Stimulated activated CD8-positive, alpha-beta memory T cell treated with anti-CD3 and anti-CD28 coated beads, Interleukin-7, amount 100 ng/mL, for 4 hours (primary cell): ENCODE measurements around the gene TRIAP1.

ENCODE experiments used
- DNase-seq, 2 donors: peaks; one replicate each; pipeline ENCODE4 v3.0.0-alpha.2; 2020; ENCODE audit warnings: low read depth in 2 of 2

Gene TRIAP1

GRCh38 chr12:120429368-120429767, 16.8 kb downstream of the TRIAP1 start:
- DNase-seq: no peak

GRCh38 chr12:120428597-120429229, 17.5 kb downstream of the TRIAP1 start:
- DNase-seq: no peak

- no peak for DNase-seq
These were observed 20.4 kb downstream of the TRIAP1 start for GRCh38 chr12:120425797-120426196.

- no peak for DNase-seq
These were observed 23.2 kb downstream of the TRIAP1 start for GRCh38 chr12:120422892-120423456.

- no peak for DNase-seq
These were observed 24.5 kb downstream of the TRIAP1 start for GRCh38 chr12:120421701-120422100.

- DNase-seq: no peak
These were observed 28.1 kb downstream of the TRIAP1 start for GRCh38 chr12:120417917-120418580.

- no peak for DNase-seq
These were observed 29.5 kb downstream of the TRIAP1 start for GRCh38 chr12:120416490-120417216.

- DNase-seq: no peak
These were observed 32.1 kb downstream of the TRIAP1 start for GRCh38 chr12:120413901-120414695.

GRCh38 chr12:120412421-120412820, 33.8 kb downstream of the TRIAP1 start:
- DNase-seq: no peak

- no peak for DNase-seq
These were observed 37.4 kb downstream of the TRIAP1 start for GRCh38 chr12:120408771-120409170.

- DNase-seq: no peak
These were observed 39.6 kb downstream of the TRIAP1 start for GRCh38 chr12:120406553-120406952.

- DNase-seq: no peak
These were observed 40.1 kb downstream of the TRIAP1 start for GRCh38 chr12:120406069-120406468.

GRCh38 chr12:120404271-120404670, 41.9 kb downstream of the TRIAP1 start:
- DNase-seq: no peak

GRCh38 chr12:120403869-120404268, 42.3 kb downstream of the TRIAP1 start:
- no peak for DNase-seq

- DNase-seq: no peak
These were observed 44.0 kb downstream of the TRIAP1 start for GRCh38 chr12:120402217-120402616.

- DNase-seq: no peak
These were observed 46.7 kb downstream of the TRIAP1 start for GRCh38 chr12:120399531-120399930.

GRCh38 chr12:120397824-120398540, 48.2 kb downstream of the TRIAP1 start:
- no peak for DNase-seq

- no peak for DNase-seq
These were observed 51.5 kb downstream of the TRIAP1 start for GRCh38 chr12:120394483-120395367.
